Measurements from ENCODE around the gene VPS52.
A peak's percentile ranks its signal among the peaks of the same experiment; 100 is the strongest.

The VPS52 gene

DNA sequence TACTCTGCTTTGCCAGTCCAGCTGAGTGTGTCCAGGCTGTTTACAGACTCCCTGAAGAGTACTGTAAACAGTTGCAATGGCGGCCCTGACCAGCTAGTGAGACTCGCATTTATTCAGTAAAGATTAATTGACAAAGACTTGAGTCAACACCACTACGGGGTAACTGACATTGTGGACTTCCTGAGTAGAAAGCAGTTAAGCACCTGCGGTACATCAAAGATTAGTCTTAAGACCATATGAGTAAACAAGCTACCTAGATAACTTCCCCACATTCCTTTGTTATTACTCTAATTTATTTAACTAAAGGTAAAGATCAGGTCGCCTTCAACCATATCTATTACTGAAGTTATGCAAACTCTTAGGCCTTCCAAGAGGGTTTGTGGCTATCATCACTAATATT is 12.6 kb downstream of the VPS52 start:
- H3K9me3 Mint-ChIP-seq: no peaks in the 10 kb centered on the region
- TF ChIP-seq, protein P1, sequence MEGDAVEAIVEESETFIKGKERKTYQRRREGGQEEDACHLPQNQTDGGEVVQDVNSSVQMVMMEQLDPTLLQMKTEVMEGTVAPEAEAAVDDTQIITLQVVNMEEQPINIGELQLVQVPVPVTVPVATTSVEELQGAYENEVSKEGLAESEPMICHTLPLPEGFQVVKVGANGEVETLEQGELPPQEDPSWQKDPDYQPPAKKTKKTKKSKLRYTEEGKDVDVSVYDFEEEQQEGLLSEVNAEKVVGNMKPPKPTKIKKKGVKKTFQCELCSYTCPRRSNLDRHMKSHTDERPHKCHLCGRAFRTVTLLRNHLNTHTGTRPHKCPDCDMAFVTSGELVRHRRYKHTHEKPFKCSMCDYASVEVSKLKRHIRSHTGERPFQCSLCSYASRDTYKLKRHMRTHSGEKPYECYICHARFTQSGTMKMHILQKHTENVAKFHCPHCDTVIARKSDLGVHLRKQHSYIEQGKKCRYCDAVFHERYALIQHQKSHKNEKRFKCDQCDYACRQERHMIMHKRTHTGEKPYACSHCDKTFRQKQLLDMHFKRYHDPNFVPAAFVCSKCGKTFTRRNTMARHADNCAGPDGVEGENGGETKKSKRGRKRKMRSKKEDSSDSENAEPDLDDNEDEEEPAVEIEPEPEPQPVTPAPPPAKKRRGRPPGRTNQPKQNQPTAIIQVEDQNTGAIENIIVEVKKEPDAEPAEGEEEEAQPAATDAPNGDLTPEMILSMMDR (IDR thresholded peaks at IDR 0.05; ENCODE audit: unreplicated experiment in 3 of 3): no peak
- no peak overlapping the region for H3K4me3 Mint-ChIP-seq
- no peaks in the 10 kb centered on the region for H3K27me3 Mint-ChIP-seq (ENCODE audit: low read depth)
- H3K27ac Mint-ChIP-seq: no peak overlapping the region
- no peaks in the 10 kb centered on the region for H3K4me1 Mint-ChIP-seq
- H3K36me3 Mint-ChIP-seq (ENCODE audit: low read depth): peaks cover 58% of the 10 kb centered on the region

DNA sequence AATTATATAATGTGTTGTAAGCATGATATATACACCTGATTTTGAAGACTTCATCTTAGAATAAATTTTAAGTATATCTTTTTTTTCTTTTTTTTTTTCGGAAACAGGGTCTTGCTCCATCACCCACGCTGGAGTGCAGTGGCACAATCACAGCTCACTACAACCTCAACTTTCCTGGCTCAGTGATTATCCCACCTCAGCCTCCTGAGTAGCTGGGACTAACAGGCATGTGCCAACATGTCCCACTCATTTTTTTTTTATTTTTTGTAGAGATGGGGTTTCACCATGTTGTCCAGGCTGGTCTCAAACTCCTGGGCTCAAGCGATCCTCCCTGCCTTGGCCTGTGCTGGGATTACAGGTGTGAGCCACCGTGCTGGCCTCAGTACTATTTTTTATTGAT is 17.1 kb downstream of the VPS52 start:
- no peak overlapping the region for H3K27ac Mint-ChIP-seq
- H3K4me1 Mint-ChIP-seq: peaks cover 17% of the 10 kb centered on the region
- H3K4me3 Mint-ChIP-seq: no peak overlapping the region
- no peaks in the 10 kb centered on the region for H3K27me3 Mint-ChIP-seq (ENCODE audit: low read depth)
- no peaks in the 10 kb centered on the region for H3K9me3 Mint-ChIP-seq
- peaks cover 47% of the 10 kb centered on the region for H3K36me3 Mint-ChIP-seq (ENCODE audit: low read depth)
- TF ChIP-seq, protein P1 (IDR thresholded peaks at IDR 0.05; ENCODE audit: unreplicated experiment in 3 of 3): no peak

DNA sequence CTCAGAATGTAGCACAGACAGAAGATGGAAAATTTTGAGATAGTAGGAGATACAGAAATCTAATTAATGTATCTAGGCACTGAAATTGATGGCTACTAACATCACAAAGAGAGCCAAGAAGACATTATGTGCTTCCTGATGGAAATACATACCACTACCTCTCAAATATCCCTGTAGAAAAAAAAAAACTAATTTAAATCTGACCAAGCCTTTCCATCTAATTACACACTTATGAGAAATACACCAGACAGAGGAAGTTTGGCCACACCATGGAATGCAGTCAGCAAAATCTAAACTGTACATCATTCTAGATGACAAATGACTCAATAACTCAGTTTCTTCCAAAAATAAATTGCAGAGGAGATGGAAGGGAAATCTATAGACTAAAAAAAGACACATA is 18.9 kb downstream of the VPS52 start:
- TF ChIP-seq, protein P1 (IDR thresholded peaks at IDR 0.05; ENCODE audit: unreplicated experiment in 3 of 3): no peak
- H3K4me3 Mint-ChIP-seq: no peak overlapping the region
- H3K4me1 Mint-ChIP-seq: peaks cover 24% of the 10 kb centered on the region
- H3K27ac Mint-ChIP-seq: no peak overlapping the region
- no peaks in the 10 kb centered on the region for H3K27me3 Mint-ChIP-seq (ENCODE audit: low read depth)
- no peaks in the 10 kb centered on the region for H3K9me3 Mint-ChIP-seq
- H3K36me3 Mint-ChIP-seq (ENCODE audit: low read depth): peaks cover 37% of the 10 kb centered on the region

- Mint-ChIP-seq H3K27ac (no peak overlapping the region), H3K36me3 (ENCODE audit: low read depth) (peaks cover 31% of the 10 kb centered on the region), H3K4me3 (peak overlapping the region; percentile 33 to 73 (median 67)), H3K9me3 (no peaks in the 10 kb centered on the region), H3K27me3 (ENCODE audit: low read depth) (peaks cover 4% of the 10 kb centered on the region), H3K4me1 (peaks cover 24% of the 10 kb centered on the region)
- TF ChIP-seq, protein P1 (IDR thresholded peaks at IDR 0.05; ENCODE audit: unreplicated experiment in 3 of 3): no peak
Observed at GRCh38 chr6:33251395-33252012, 20.2 kb downstream of the VPS52 start.

DNA sequence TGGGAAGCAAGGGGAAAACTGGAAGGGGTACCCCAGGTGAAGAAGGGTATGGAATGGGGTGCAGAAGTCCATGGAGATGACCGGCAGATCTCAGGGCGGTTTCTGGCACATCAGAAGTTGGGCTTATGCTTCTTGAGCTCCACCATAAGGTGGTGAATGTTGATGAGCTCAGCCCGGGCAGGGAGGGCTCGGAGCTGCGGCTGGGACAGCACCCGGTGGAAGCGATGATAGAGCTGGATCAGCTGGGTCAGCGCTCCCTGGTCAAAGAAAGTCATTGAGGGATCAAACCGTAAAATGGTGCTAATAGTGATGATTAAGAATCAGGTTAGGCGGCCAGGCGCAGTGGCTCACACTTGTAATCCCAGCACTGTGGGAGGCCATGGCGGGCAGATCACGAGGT is 20.9 kb downstream of the VPS52 start:
- Mint-ChIP-seq H3K4me3 (peak overlapping the region; percentile 88 to 94 (median 91)), H3K27me3 (ENCODE audit: low read depth) (peaks cover 12% of the 10 kb centered on the region), H3K4me1 (peaks cover 24% of the 10 kb centered on the region), H3K36me3 (ENCODE audit: low read depth) (peaks cover 27% of the 10 kb centered on the region), H3K27ac (no peak overlapping the region), H3K9me3 (no peaks in the 10 kb centered on the region)
- TF ChIP-seq, protein P1 (IDR thresholded peaks at IDR 0.05; ENCODE audit: unreplicated experiment in 3 of 3): no peak

Measured in nephron (organoid).